BE2C (cell line): ENCODE results near the gene RCL1.

Experiments
- DNase-seq: peaks from one replicate; pipeline ENCODE4 v3.0.0-alpha.2; 2020
- H3K27me3 ChIP-seq: fragments of 250-450 bp; sonication (Bioruptor Pico); 2 replicates; pipeline ENCODE4 v1.5.1; 2020; ENCODE audit warnings: mild to moderate bottlenecking
- H3K36me3 ChIP-seq: fragments of 250-450 bp; sonication (Bioruptor Pico); 2 replicates; pipeline ENCODE4 v1.5.1; 2020; ENCODE audit warnings: mild to moderate bottlenecking
- H3K4me1 ChIP-seq: fragments of 250-450 bp; sonication (Bioruptor Pico); 2 replicates; pipeline ENCODE4 v1.5.1; 2020
- H3K4me3 ChIP-seq: 2 replicates; pipeline ENCODE4 v1.5.1; 2011; ENCODE audit warnings: low read depth, low read length
- H3K9me3 ChIP-seq: fragments of 250-450 bp; sonication (Bioruptor Pico); 2 replicates; pipeline ENCODE4 v1.5.1; 2020
- TF ChIP-seq, protein P1 (sequence below): IDR thresholded peaks from 2 replicates; pipeline ENCODE4 v1.5.1; 2012; ENCODE audit warnings: mild to moderate bottlenecking, low read depth, low read length

Gene RCL1

DNA sequence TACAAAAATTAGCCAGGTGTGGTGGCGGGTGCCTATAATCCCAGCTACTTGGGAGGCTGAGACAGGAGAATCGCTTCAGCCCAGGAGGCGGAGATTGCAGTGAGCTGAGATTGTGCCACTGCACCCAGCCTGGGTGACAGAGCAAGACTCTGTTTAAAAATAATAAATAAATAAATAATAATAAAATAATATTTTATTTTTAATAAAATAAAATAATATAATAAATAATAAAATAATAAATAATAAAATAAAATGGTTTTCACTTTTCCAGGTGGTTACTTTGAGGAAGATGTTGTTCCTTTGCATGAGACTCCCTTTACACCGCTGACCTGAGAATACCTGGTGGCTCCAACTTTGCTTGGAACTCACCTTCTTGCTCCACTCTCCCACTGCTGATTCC, 82.8 kb downstream of the RCL1 start:
- no peaks in the 10 kb centered on the region for H3K4me1 ChIP-seq
- TF ChIP-seq, protein P1, sequence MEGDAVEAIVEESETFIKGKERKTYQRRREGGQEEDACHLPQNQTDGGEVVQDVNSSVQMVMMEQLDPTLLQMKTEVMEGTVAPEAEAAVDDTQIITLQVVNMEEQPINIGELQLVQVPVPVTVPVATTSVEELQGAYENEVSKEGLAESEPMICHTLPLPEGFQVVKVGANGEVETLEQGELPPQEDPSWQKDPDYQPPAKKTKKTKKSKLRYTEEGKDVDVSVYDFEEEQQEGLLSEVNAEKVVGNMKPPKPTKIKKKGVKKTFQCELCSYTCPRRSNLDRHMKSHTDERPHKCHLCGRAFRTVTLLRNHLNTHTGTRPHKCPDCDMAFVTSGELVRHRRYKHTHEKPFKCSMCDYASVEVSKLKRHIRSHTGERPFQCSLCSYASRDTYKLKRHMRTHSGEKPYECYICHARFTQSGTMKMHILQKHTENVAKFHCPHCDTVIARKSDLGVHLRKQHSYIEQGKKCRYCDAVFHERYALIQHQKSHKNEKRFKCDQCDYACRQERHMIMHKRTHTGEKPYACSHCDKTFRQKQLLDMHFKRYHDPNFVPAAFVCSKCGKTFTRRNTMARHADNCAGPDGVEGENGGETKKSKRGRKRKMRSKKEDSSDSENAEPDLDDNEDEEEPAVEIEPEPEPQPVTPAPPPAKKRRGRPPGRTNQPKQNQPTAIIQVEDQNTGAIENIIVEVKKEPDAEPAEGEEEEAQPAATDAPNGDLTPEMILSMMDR: no peak
- DNase-seq: no peak

DNA sequence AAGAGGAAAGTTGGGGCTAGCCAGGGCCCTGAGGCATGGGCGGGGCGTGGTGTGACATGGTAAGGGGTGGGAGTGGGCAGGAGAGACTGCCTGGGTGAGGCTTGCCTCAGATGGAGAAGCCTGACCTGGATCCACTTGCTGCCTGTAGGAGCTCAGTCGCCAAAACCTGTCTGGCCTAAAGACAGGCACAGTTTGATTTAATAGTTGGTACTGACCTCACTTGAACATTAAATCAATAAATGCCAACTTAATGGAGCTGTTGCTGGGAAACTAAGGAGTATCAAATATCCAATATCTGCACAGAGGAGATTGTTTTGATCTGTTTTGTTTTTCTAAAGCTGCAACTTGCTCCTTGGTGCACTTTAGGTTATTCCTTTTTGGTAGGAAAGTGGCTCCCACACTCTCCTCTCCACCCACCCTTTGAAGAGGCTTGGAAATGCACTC, 86.4 kb downstream of the RCL1 start:
- H3K4me1 ChIP-seq: no peaks in the 10 kb centered on the region
- H3K9me3 ChIP-seq: no peaks in the 10 kb centered on the region
- no peaks in the 10 kb centered on the region for H3K36me3 ChIP-seq
- H3K4me3 ChIP-seq: no peak overlapping the region
- TF ChIP-seq, protein P1: no peak
- H3K27me3 ChIP-seq: no peaks in the 10 kb centered on the region
- no peak for DNase-seq

More for the DNA sequence above, 82.8 kb downstream of the RCL1 start:
- H3K36me3 ChIP-seq: no peaks in the 10 kb centered on the region
- H3K4me3 ChIP-seq: no peak overlapping the region
- no peaks in the 10 kb centered on the region for H3K9me3 ChIP-seq
- H3K27me3 ChIP-seq: no peaks in the 10 kb centered on the region

DNA sequence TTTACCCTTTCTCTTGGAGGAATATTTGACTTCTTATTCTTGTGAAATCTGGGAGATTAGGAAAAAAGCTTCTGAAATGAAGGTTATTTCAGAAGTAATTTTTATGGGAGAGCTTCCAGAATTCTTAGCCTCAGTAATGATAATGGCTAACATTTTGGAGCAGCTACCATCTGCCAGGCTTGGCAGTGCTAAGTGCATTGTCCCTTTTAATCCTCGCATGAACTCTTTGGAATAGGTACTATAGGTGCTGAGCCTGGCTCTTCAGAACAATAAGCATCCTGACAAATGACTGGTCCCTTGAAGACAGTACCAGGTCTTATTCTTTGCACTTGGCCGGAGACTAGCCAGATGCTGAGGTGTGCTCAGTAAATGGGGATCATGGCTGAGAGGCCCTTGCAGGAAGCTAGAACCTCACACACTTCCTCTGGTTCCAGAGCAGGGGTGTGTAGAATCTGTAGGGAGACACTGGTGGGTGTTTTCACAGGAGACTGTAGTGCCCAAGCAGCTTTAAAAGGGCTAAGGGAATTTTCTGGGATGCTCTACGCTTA, 90.7 kb downstream of the RCL1 start:
- TF ChIP-seq, protein P1: no peak
- Histone ChIP-seq H3K36me3 (no peaks in the 10 kb centered on the region), H3K27me3 (no peaks in the 10 kb centered on the region), H3K9me3 (no peaks in the 10 kb centered on the region), H3K4me3 (no peak overlapping the region), H3K4me1 (no peaks in the 10 kb centered on the region)
- no peak for DNase-seq

DNA sequence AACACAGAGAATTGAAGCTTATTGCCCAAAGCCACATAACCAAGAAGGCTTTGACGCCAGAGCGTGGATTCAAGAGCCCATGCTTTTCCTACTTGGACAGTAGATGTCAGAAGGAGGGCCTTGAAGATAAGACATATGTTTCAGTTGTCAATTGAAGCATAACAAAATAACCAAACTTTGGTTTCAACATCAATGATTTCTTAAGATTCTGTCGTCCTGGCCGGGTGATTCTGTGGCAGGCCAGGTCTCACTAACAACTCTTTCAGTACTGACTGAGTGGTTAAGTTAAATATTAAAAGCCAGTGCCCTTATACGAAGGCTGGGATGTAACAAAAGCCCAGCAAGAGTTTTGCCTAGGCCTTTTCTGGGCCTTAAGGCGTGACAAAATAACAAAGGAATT, 94.0 kb downstream of the RCL1 start:
- Histone ChIP-seq H3K9me3 (no peaks in the 10 kb centered on the region), H3K36me3 (no peaks in the 10 kb centered on the region), H3K4me3 (no peak overlapping the region), H3K4me1 (no peaks in the 10 kb centered on the region), H3K27me3 (no peaks in the 10 kb centered on the region)
- DNase-seq: no peak
- TF ChIP-seq, protein P1: no peak

DNA sequence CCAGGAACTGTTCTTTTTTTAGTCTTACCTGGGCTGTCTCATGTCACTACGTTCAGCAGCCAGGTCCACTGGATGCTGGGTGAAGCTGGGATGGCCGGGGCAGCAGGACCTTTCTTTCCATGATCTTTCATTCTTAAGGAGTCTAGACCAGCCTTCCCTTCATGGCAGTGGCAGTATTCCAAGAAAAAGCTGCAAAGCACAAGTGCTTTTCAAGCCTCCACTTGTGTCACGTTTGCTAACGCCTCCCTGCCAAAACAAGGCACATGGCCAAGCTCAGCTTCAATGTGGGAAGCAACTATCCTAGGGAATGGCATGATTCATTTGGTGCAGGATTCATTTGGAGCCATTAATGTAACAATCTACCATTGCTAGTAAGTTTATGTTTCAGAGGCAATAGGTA, 94.8 kb downstream of the RCL1 start:
- no peak overlapping the region for H3K4me3 ChIP-seq
- H3K36me3 ChIP-seq: no peaks in the 10 kb centered on the region
- no peaks in the 10 kb centered on the region for H3K9me3 ChIP-seq
- H3K27me3 ChIP-seq: no peaks in the 10 kb centered on the region
- DNase-seq: no peak
- TF ChIP-seq, protein P1: no peak
- no peaks in the 10 kb centered on the region for H3K4me1 ChIP-seq

DNA sequence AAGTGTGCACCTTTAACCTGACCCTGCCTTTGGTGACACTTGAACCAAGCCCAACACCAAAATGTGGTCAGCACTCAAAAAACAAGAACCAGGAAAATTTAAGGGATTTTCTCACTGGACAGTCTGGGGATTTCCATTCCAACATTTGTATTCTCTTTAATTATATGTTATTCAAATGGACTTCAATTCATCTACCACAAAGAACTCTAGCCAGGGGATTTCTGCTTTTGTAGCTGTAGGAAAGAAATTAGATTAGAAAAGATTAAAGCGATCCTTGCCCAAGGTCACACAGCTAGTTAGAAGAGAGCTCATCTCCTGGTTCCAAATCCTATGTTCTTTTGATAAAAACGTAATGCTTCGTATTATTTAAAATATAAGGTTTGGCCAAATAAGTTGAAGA, 97.5 kb downstream of the RCL1 start:
- no peaks in the 10 kb centered on the region for H3K9me3 ChIP-seq
- H3K36me3 ChIP-seq: no peaks in the 10 kb centered on the region
- DNase-seq: no peak
- TF ChIP-seq, protein P1: no peak
- no peaks in the 10 kb centered on the region for H3K27me3 ChIP-seq
- H3K4me3 ChIP-seq: no peak overlapping the region
- H3K4me1 ChIP-seq: no peaks in the 10 kb centered on the region
